IMR-90 (cell line): ENCODE data around the gene STRN4. TPM values are rescaled to one million over a fixed set of nuclear protein-coding genes. Genes with fewer than 3 reads are reported as not detected.

Experiments
- ATAC-seq: fragments of 200-7000 bp; cut with Tn5 transposase; 2 replicates; pipeline ENCODE4 v1.9.1; 2020; ENCODE audit warnings: low read depth, mild to moderate bottlenecking, moderate library complexity
- BruUV-seq: library from RNA; stranded (reverse); fragments of 400-500 nt; replicated peaks from 2 replicates; lab custom pipeline; 2021; lab: Mats Ljungman, UMichigan
- CTCF ChIA-PET: fragments of 300-600 bp; formaldehyde crosslinking; extraction: SDS; loops from one replicate; lab custom pipeline; 2021; ENCODE audit warnings: antibody characterized with exemption; lab: Yijun Ruan, JAX
- POLR2A ChIA-PET: fragments of 300-600 bp; sonication (Branson Sonifier 250); formaldehyde crosslinking; loops from one replicate; lab custom pipeline; 2022; ENCODE audit warnings: antibody characterized with exemption; ENCODE audit not compliant: unreplicated experiment; lab: Charles Lee
- DNase-seq: peaks from one replicate; pipeline ENCODE4 v3.0.0; 2013
- H2AFZ ChIP-seq: replicated peaks from 2 replicates; pipeline ENCODE3; 2013; ENCODE audit warnings: low read length, mild to moderate bottlenecking; ENCODE audit not compliant: poor library complexity
- H2AK5ac ChIP-seq: 2 replicates; pipeline ENCODE4 v1.6.1; 2013; ENCODE audit warnings: low read depth, low read length, inconsistent platforms
- H2AK9ac ChIP-seq: replicated peaks from 2 replicates; pipeline ENCODE3; 2013; ENCODE audit warnings: mild to moderate bottlenecking, low read depth, low read length, moderate library complexity; ENCODE audit not compliant: poor library complexity
- H2BK120ac ChIP-seq: 2 replicates; pipeline ENCODE4 v1.6.1; 2013; ENCODE audit warnings: low read depth, low read length, inconsistent platforms
- H2BK15ac ChIP-seq: 3 replicates; pipeline ENCODE4 v1.6.1; 2013; ENCODE audit warnings: low read depth, low read length, inconsistent platforms
- H2BK20ac ChIP-seq: 2 replicates; pipeline ENCODE4 v1.6.1; 2013; ENCODE audit warnings: low read depth, mild to moderate bottlenecking, inconsistent platforms, low read length, moderate library complexity
- H2BK5ac ChIP-seq: 2 replicates; pipeline ENCODE4 v1.6.1; 2013; ENCODE audit warnings: mild to moderate bottlenecking, low read depth, low read length, inconsistent platforms; ENCODE audit not compliant: poor library complexity, severe bottlenecking
- H3K14ac ChIP-seq: replicated peaks from 2 replicates; pipeline ENCODE4 v1.6.1; 2013; ENCODE audit warnings: low read depth, low read length, inconsistent platforms
- H3K18ac ChIP-seq: 2 replicates; pipeline ENCODE4 v1.6.1; 2013; ENCODE audit warnings: low read depth, low read length, control low read depth
- H3K23ac ChIP-seq: 2 replicates; pipeline ENCODE4 v1.6.1; 2013; ENCODE audit warnings: low read depth, low read length, inconsistent platforms
- H3K27ac ChIP-seq: 2 replicates; pipeline ENCODE4 v1.5.1; 2013; ENCODE audit warnings: mild to moderate bottlenecking, control low read depth, low read length; ENCODE audit not compliant: insufficient read depth
- H3K27me3 ChIP-seq: 2 replicates; pipeline ENCODE4 v1.6.1; 2013; ENCODE audit warnings: low read length; ENCODE audit not compliant: control insufficient read depth, insufficient read depth
- H3K36me3 ChIP-seq: 2 replicates; pipeline ENCODE4 v1.6.1; 2013; ENCODE audit warnings: low read length, mixed read lengths; ENCODE audit not compliant: control insufficient read depth, insufficient read depth
- H3K4ac ChIP-seq: 2 replicates; pipeline ENCODE4 v1.6.1; 2013; ENCODE audit warnings: low read depth, low read length, inconsistent platforms
- H3K4me1 ChIP-seq: 2 replicates; pipeline ENCODE4 v1.6.1; 2013; ENCODE audit warnings: low read length, mixed read lengths; ENCODE audit not compliant: control insufficient read depth, insufficient read depth
- H3K4me2 ChIP-seq: 2 replicates; pipeline ENCODE4 v1.6.1; 2013; ENCODE audit warnings: low read depth, mild to moderate bottlenecking, control low read depth, low read length, moderate library complexity
- H3K4me3 ChIP-seq: 2 replicates; pipeline ENCODE4 v1.5.1; 2013; ENCODE audit warnings: low read depth, mild to moderate bottlenecking, control low read depth, low read length, moderate library complexity; ENCODE audit not compliant: insufficient read depth
- H3K56ac ChIP-seq: 2 replicates; pipeline ENCODE4 v1.6.1; 2013; ENCODE audit warnings: low read length, inconsistent platforms; ENCODE audit not compliant: insufficient read depth; ENCODE audit errors: extremely low read depth
- H3K79me1 ChIP-seq, 2 experiments: 2 replicates each; pipeline ENCODE4 v1.6.1; 2013; ENCODE audit warnings: low read length in 2 of 2, inconsistent platforms in 1 of 2, low read depth in 1 of 2
- H3K9ac ChIP-seq: 2 replicates; pipeline ENCODE4 v1.6.1; 2013; ENCODE audit warnings: low read depth, low read length, control low read depth
- H3K9me1 ChIP-seq: 2 replicates; pipeline ENCODE4 v1.6.1; 2013; ENCODE audit warnings: low read length, inconsistent platforms; ENCODE audit not compliant: insufficient read depth
- H3K9me3 ChIP-seq: 2 replicates; pipeline ENCODE4 v1.6.1; 2013; ENCODE audit warnings: low read length; ENCODE audit not compliant: control insufficient read depth, insufficient read depth
- H4K20me1 ChIP-seq: 2 replicates; pipeline ENCODE4 v1.6.1; 2013; ENCODE audit warnings: low read length, inconsistent platforms; ENCODE audit not compliant: insufficient read depth
- H4K5ac ChIP-seq: 2 replicates; pipeline ENCODE4 v1.6.1; 2013; ENCODE audit warnings: mild to moderate bottlenecking, low read depth, low read length, control low read depth
- H4K8ac ChIP-seq, 2 experiments: 2 replicates each; pipeline ENCODE4 v1.6.1; 2013; ENCODE audit warnings: low read depth in 2 of 2, low read length in 2 of 2, control low read depth in 1 of 2, inconsistent platforms in 1 of 2
- H4K91ac ChIP-seq: 2 replicates; pipeline ENCODE4 v1.6.1; 2013; ENCODE audit warnings: low read depth, low read length, inconsistent platforms; ENCODE audit not compliant: insufficient read depth
- CEBPB ChIP-seq: IDR thresholded peaks from 2 replicates; pipeline ENCODE4 v1.6.1; 2012; ENCODE audit warnings: low read depth, low read length, improper control_type of control experiment
- CHD1 ChIP-seq: IDR thresholded peaks from 2 replicates; pipeline ENCODE4 v1.6.1; 2012; ENCODE audit warnings: low read depth, low read length, improper control_type of control experiment
- FOS ChIP-seq: fragments of 150-350 bp; IDR thresholded peaks from 2 replicates; pipeline ENCODE4 v1.6.1; 2016; ENCODE audit warnings: low read depth, low read length
- MAFK ChIP-seq: IDR thresholded peaks from 2 replicates; pipeline ENCODE4 v1.6.1; 2012; ENCODE audit warnings: low read depth, low read length, improper control_type of control experiment
- MAZ ChIP-seq: IDR thresholded peaks from 2 replicates; pipeline ENCODE4 v1.6.1; 2012; ENCODE audit warnings: low read depth, mild to moderate bottlenecking, low read length, improper control_type of control experiment, moderate library complexity, borderline replicate concordance
- MXI1 ChIP-seq: IDR thresholded peaks from 2 replicates; pipeline ENCODE4 v1.6.1; 2012; ENCODE audit warnings: low read depth, mild to moderate bottlenecking, low read length, moderate library complexity, borderline replicate concordance
- POLR2A ChIP-seq: IDR thresholded peaks from 2 replicates; pipeline ENCODE4 v1.6.1; 2012; ENCODE audit warnings: mild to moderate bottlenecking, low read depth, low read length
- RAD21 ChIP-seq: IDR thresholded peaks from 2 replicates; pipeline ENCODE4 v1.6.1; 2012; ENCODE audit warnings: low read length, improper control_type of control experiment
- RCOR1 ChIP-seq: IDR thresholded peaks from 2 replicates; pipeline ENCODE4 v1.6.1; 2012; ENCODE audit warnings: mild to moderate bottlenecking, low read length, improper control_type of control experiment; ENCODE audit not compliant: insufficient replicate concordance
- SMC3 ChIP-seq: fragments of 150-350 bp; IDR thresholded peaks from 2 replicates; pipeline ENCODE4 v1.6.1; 2016; ENCODE audit warnings: low read depth, mild to moderate bottlenecking, antibody characterized with exemption, low read length, moderate library complexity
- WGBS, 2 experiments: methylation state at CpG; one replicate each; pipeline versions ENCODE4 v1.1.5 to v1.1.7; 2013; ENCODE audit warnings: missing lambda C conversion rate in 2 of 2; ENCODE audit not compliant: insufficient read length in 1 of 2; ENCODE audit errors: extremely low coverage in 2 of 2; 5-methylcytosine and 5-hydroxymethylcytosine counted together
- dilution Hi-C: fragments of 300-500 bp; cut with HindIII; formaldehyde crosslinking; loops from one replicate; pipeline ENCODE4 v1.14.3; 2018; ENCODE audit warnings: low sequenced_read_pairs; ENCODE audit not compliant: unreplicated experiment
- in situ Hi-C: fragments of 300-500 bp; cut with MboI; formaldehyde crosslinking; loops from 3 replicates; pipeline ENCODE4 v1.14.3; 2019; ENCODE audit warnings: low sequenced_read_pairs, inconsistent platforms, mixed read lengths
- intact Hi-C: fragments of 100-400 bp; cut with micrococcal nuclease; formaldehyde crosslinking; loops from 2 replicates; pipeline ENCODE4 v1.10.0; 2022
- polyA plus RNA-seq, 3 experiments: library from polyadenylated mRNA; depleted of rRNA; stranded (reverse); fragments of >200 nt; gene quantifications; 2 replicates each; pipeline ENCODE4 v1.2.3, GENCODE V29; 2012; ENCODE audit warnings: low replicate concordance in 1 of 3
- total RNA-seq: library from RNA; depleted of rRNA; stranded (reverse); fragments of >200 nt; gene quantifications from 2 replicates; pipeline ENCODE4 v1.2.3, GENCODE V29; 2012
- TF ChIP-seq, protein P1 (sequence below): fragments of 150-350 bp; IDR thresholded peaks from 2 replicates; pipeline ENCODE4 v1.6.1; 2016; ENCODE audit warnings: low read depth, mild to moderate bottlenecking, low read length, moderate library complexity, borderline replicate concordance
- TF ChIP-seq, protein P2 (sequence below): conservative IDR thresholded peaks from 2 replicates; pipeline ENCODE4 v1.5.1; 2012; ENCODE audit warnings: mild to moderate bottlenecking, low read depth, low read length, improper control_type of control experiment
- TF ChIP-seq, protein P3 (sequence below): fragments of 150-350 bp; IDR thresholded peaks from 2 replicates; pipeline ENCODE4 v1.6.1; 2017; ENCODE audit warnings: mild to moderate bottlenecking, antibody characterized with exemption, low read length, low read depth

STRN4 gene
- total and polyA plus RNA-seq, 2 of the 4 experiments (the other 2 are of a cell fraction) = 36.7 to 112 TPM

DNA sequence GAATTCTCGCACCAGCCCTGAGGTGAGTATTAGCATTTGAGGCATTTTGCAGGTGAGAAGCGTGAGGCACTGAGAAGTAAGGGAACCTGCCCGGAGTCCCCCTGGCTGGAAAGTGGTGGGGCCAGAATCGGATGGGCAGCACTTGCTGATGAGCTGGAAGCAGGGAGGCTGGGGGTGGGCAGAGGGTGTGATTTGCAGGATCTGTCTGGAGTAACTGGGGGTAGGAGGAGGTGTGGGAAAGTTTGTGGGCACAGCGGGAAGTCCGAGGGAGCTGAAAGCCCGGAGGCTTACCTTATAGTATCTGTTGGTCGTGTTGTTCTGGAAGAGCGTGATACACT lies 49.4 kb downstream of the STRN4 start:
- ATAC-seq = no peak
- DNase-seq = no peak
- H4K8ac ChIP-seq = no peak overlapping the region
- no peak overlapping the region for H3K23ac ChIP-seq
- no peak overlapping the region for H3K4me3 ChIP-seq
- H3K27me3 ChIP-seq = no peaks in the 10 kb centered on the region
- H3K36me3 ChIP-seq = peaks cover 74% of the 10 kb centered on the region
- ChIA-PET POLR2A (no interaction called here), CTCF (no interaction called here)
- dilution Hi-C loops (no loop called here), intact Hi-C loops (no loop called here), in situ Hi-C loops (no loop called here)
- no peaks in the 10 kb centered on the region for H3K9me3 ChIP-seq
- H3K4me2 ChIP-seq = no peak overlapping the region
- no peak overlapping the region for H4K5ac ChIP-seq
- no peak overlapping the region for H2AFZ ChIP-seq
- H2BK120ac ChIP-seq = no peak overlapping the region
- H2BK5ac ChIP-seq = no peak overlapping the region
- TF ChIP-seq MAZ (no peak), SMC3 (no peak), RCOR1 (no peak), CHD1 (no peak), CEBPB (no peak), MXI1 (no peak), FOS (no peak), RAD21 (no peak), MAFK (no peak), POLR2A (no peak)
- TF ChIP-seq, protein P1, sequence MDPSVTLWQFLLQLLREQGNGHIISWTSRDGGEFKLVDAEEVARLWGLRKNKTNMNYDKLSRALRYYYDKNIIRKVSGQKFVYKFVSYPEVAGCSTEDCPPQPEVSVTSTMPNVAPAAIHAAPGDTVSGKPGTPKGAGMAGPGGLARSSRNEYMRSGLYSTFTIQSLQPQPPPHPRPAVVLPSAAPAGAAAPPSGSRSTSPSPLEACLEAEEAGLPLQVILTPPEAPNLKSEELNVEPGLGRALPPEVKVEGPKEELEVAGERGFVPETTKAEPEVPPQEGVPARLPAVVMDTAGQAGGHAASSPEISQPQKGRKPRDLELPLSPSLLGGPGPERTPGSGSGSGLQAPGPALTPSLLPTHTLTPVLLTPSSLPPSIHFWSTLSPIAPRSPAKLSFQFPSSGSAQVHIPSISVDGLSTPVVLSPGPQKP = no peak
- TF ChIP-seq, protein P2, sequence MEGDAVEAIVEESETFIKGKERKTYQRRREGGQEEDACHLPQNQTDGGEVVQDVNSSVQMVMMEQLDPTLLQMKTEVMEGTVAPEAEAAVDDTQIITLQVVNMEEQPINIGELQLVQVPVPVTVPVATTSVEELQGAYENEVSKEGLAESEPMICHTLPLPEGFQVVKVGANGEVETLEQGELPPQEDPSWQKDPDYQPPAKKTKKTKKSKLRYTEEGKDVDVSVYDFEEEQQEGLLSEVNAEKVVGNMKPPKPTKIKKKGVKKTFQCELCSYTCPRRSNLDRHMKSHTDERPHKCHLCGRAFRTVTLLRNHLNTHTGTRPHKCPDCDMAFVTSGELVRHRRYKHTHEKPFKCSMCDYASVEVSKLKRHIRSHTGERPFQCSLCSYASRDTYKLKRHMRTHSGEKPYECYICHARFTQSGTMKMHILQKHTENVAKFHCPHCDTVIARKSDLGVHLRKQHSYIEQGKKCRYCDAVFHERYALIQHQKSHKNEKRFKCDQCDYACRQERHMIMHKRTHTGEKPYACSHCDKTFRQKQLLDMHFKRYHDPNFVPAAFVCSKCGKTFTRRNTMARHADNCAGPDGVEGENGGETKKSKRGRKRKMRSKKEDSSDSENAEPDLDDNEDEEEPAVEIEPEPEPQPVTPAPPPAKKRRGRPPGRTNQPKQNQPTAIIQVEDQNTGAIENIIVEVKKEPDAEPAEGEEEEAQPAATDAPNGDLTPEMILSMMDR = no peak
- TF ChIP-seq, protein P3, sequence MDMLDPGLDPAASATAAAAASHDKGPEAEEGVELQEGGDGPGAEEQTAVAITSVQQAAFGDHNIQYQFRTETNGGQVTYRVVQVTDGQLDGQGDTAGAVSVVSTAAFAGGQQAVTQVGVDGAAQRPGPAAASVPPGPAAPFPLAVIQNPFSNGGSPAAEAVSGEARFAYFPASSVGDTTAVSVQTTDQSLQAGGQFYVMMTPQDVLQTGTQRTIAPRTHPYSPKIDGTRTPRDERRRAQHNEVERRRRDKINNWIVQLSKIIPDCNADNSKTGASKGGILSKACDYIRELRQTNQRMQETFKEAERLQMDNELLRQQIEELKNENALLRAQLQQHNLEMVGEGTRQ = no peak
- peaks cover 0 to 18% of the 10 kb centered on the region in 2 experiments; a peak in 3 of 4 replicates for H3K79me1 ChIP-seq
- no peak overlapping the region for H3K4ac ChIP-seq
- H3K14ac ChIP-seq = no peak overlapping the region
- H3K56ac ChIP-seq = no peak overlapping the region
- no peak overlapping the region for H4K91ac ChIP-seq
- H3K27ac ChIP-seq = no peak overlapping the region
- peaks cover 19% of the 10 kb centered on the region; the same call in 1 of the 2 replicates for H4K20me1 ChIP-seq
- H3K4me1 ChIP-seq = no peaks in the 10 kb centered on the region
- 0 out of 2 replicates have a peak, but pooled peaks cover 8% of the 10 kb centered on the region for H3K9me1 ChIP-seq
- no peak overlapping the region for H2AK9ac ChIP-seq
- no TSS peak for BruUV-seq
- no peak overlapping the region for H2BK15ac ChIP-seq
- no peak overlapping the region for H2BK20ac ChIP-seq
- H3K18ac ChIP-seq = no peak overlapping the region
- H3K9ac ChIP-seq = no peak overlapping the region
- no peak overlapping the region; the same call in 1 of the 2 replicates for H2AK5ac ChIP-seq
- WGBS, 2 experiments = 73% methylated on average over 9 of the region's 9 CpGs; no CpG with 5 or more reads in 1 of the 2 experiments
